PC-3 (cell line): ENCODE data around the gene ADAM19. TPM values are rescaled to one million over a fixed set of nuclear protein-coding genes. Genes with fewer than 3 reads are reported as not detected.

Experiments used
- ATAC-seq: fragments of 200-7000 bp; cut with Tn5 transposase; 2 replicates; pipeline ENCODE4 v1.9.1; 2020; ENCODE audit warnings: mild to moderate bottlenecking, moderate library complexity
- BruUV-seq: library from RNA; stranded (reverse); fragments of 400-500 nt; replicated peaks from 2 replicates; lab custom pipeline; 2021; lab: Mats Ljungman, UMichigan
- CTCF ChIA-PET: fragments of 300-600 bp; sonication (Branson Sonifier 250); formaldehyde crosslinking; loops from one replicate; lab custom pipeline; 2022; ENCODE audit warnings: antibody characterized with exemption; lab: Charles Lee
- POLR2A ChIA-PET: fragments of 300-600 bp; sonication (Branson Sonifier 250); formaldehyde crosslinking; loops from one replicate; lab custom pipeline; 2022; ENCODE audit warnings: antibody characterized with exemption; ENCODE audit not compliant: unreplicated experiment; lab: Charles Lee
- DNase-seq: peaks from one replicate; pipeline ENCODE4 v3.0.0-alpha.2; 2015
- H2AFZ ChIP-seq: fragments of 300-600 bp; sonication (generic); 2 replicates; pipeline ENCODE4 v1.6.0; 2016; ENCODE audit warnings: antibody characterized with exemption, low read length
- H3F3A ChIP-seq: fragments of 300-600 bp; sonication (generic); one replicate; pipeline ENCODE4 v1.6.0; 2017; ENCODE audit warnings: antibody characterized with exemption, low read length, control low read depth, mild to moderate bottlenecking; ENCODE audit not compliant: unreplicated experiment
- H3K27ac ChIP-seq: fragments of 300-600 bp; sonication (generic); 2 replicates; pipeline ENCODE4 v1.5.1; 2016; ENCODE audit warnings: mild to moderate bottlenecking, low read length
- H3K27me3 ChIP-seq: fragments of 300-600 bp; sonication (generic); 2 replicates; pipeline ENCODE4 v1.6.1; 2016; ENCODE audit warnings: low read length, mixed read lengths
- H3K36me3 ChIP-seq: fragments of 300-600 bp; sonication (generic); 2 replicates; pipeline ENCODE4 v1.6.1; 2016; ENCODE audit warnings: low read depth, mixed run types, low read length, mixed read lengths
- H3K4me1 ChIP-seq: fragments of 300-600 bp; sonication (generic); 2 replicates; pipeline ENCODE4 v1.5.1; 2016; ENCODE audit warnings: low read length; ENCODE audit not compliant: insufficient read depth
- H3K4me2 ChIP-seq: fragments of 300-600 bp; sonication (generic); 2 replicates; pipeline ENCODE4 v1.6.0; 2016; ENCODE audit warnings: low read length
- H3K4me3 ChIP-seq: fragments of 300-600 bp; sonication (generic); 2 replicates; pipeline ENCODE4 v1.5.1; 2016; ENCODE audit warnings: mild to moderate bottlenecking, low read length, mixed read lengths
- H3K79me2 ChIP-seq: fragments of 300-600 bp; sonication (generic); 2 replicates; pipeline ENCODE4 v1.6.1; 2017; ENCODE audit warnings: low read length, mixed read lengths
- H3K9ac ChIP-seq: fragments of 300-600 bp; sonication (generic); 2 replicates; pipeline ENCODE4 v1.6.0; 2016; ENCODE audit warnings: mild to moderate bottlenecking, low read length
- H3K9me2 ChIP-seq: fragments of 300-600 bp; sonication (generic); replicated peaks from 2 replicates; pipeline ENCODE4 v1.6.1; 2016; ENCODE audit warnings: mixed run types, low read length, mixed read lengths
- H3K9me3 ChIP-seq: fragments of 300-600 bp; sonication (generic); 2 replicates; pipeline ENCODE4 v1.6.1; 2016; ENCODE audit warnings: low read length, mixed read lengths
- H4K20me1 ChIP-seq: fragments of 300-600 bp; sonication (generic); 2 replicates; pipeline ENCODE4 v1.6.1; 2016; ENCODE audit warnings: low read length, mixed read lengths
- CTCF ChIP-seq: fragments of 300-600 bp; sonication (generic); conservative IDR thresholded peaks from 2 replicates; pipeline ENCODE4 v1.5.1; 2017; ENCODE audit warnings: antibody characterized with exemption, low read depth, mild to moderate bottlenecking, low read length
- EZH2 ChIP-seq: fragments of 300-600 bp; sonication (generic); IDR thresholded peaks from one replicate; pipeline ENCODE4 v1.6.1; 2017; ENCODE audit warnings: antibody characterized with exemption, mild to moderate bottlenecking, low read length; ENCODE audit not compliant: unreplicated experiment
- EZH2phosphoT487 ChIP-seq: fragments of 300-600 bp; sonication (generic); IDR thresholded peaks from 2 replicates; pipeline ENCODE4 v1.6.1; 2018; ENCODE audit warnings: mild to moderate bottlenecking, antibody characterized with exemption, low read length, borderline replicate concordance
- intact Hi-C: fragments of 100-400 bp; cut with micrococcal nuclease; formaldehyde crosslinking; loops from 2 replicates; pipeline ENCODE4 v1.9.0; 2023
- total RNA-seq: library from RNA; depleted of rRNA; stranded (reverse); fragments of >200 nt; gene quantifications from 2 replicates; pipeline ENCODE4 v1.2.3, GENCODE V29; 2014

ADAM19 gene
- total RNA-seq, 1 experiment from 2014 or later: 115 TPM

- CTCF ChIA-PET: no interaction called here
- H3K79me2 ChIP-seq: peaks cover 100% of the 10 kb centered on the region
- DNase-seq: no peak
- H3K4me3 ChIP-seq: no peak overlapping the region
- POLR2A ChIA-PET: no interaction called here
- H2AFZ ChIP-seq: no peak overlapping the region
- H3K27me3 ChIP-seq: no peaks in the 10 kb centered on the region
- intact Hi-C loops: no loop called here
- H3K27ac ChIP-seq: no peak overlapping the region
- H4K20me1 ChIP-seq: peaks cover 21% of the 10 kb centered on the region; the same call in 1 of the 2 replicates
- H3K36me3 ChIP-seq: peaks cover 36% of the 10 kb centered on the region
- peaks cover 19% of the 10 kb centered on the region for H3K4me1 ChIP-seq
- H3K9me2 ChIP-seq: no peaks in the 10 kb centered on the region
- H3F3A ChIP-seq: no peaks in the 10 kb centered on the region
- no peak for TF ChIP-seq EZH2phosphoT487
- TF ChIP-seq EZH2: no peak
- no peak for TF ChIP-seq CTCF
- ATAC-seq: no peak
- BruUV-seq: no TSS peak
- H3K9ac ChIP-seq: no peak overlapping the region
- no peaks in the 10 kb centered on the region for H3K9me3 ChIP-seq
- H3K4me2 ChIP-seq: no peak overlapping the region
Measured at GRCh38 chr5:157543825-157544622, 31.6 kb downstream of the ADAM19 start.

- intact Hi-C loops: no loop called here
- Histone ChIP-seq H3K27ac (no peak overlapping the region), H4K20me1 (peaks cover 21% of the 10 kb centered on the region; the same call in 1 of the 2 replicates), H3F3A (no peaks in the 10 kb centered on the region), H3K79me2 (peaks cover 98% of the 10 kb centered on the region), H3K27me3 (no peaks in the 10 kb centered on the region), H2AFZ (no peak overlapping the region), H3K4me1 (peaks cover 6% of the 10 kb centered on the region; the same call in 1 of the 2 replicates), H3K4me2 (no peak overlapping the region), H3K9ac (no peak overlapping the region), H3K9me2 (no peaks in the 10 kb centered on the region), H3K36me3 (peaks cover 39% of the 10 kb centered on the region), H3K9me3 (no peaks in the 10 kb centered on the region), H3K4me3 (no peak overlapping the region)
- TF ChIP-seq EZH2phosphoT487 (no peak), CTCF (no peak), EZH2 (no peak)
- POLR2A ChIA-PET: no interaction called here
- DNase-seq: no peak
- no peak for ATAC-seq
- no TSS peak for BruUV-seq
- CTCF ChIA-PET: no interaction called here
Measured at GRCh38 chr5:157542282-157543000, 33.1 kb downstream of the ADAM19 start.
